Upper lobe of left lung (tissue), 4 donors: ENCODE data around the gene NPEPPS.

Source experiments
- POLR2A ChIP-seq, 4 donors: fragments of 450-650 bp; IDR thresholded peaks; one replicate each; pipeline ENCODE4 v1.5.1; 2016 to 2017; ENCODE audit warnings: antibody characterized with exemption in 4 of 4, mild to moderate bottlenecking in 2 of 4
- POLR2AphosphoS5 ChIP-seq, 2 donors: sonication (generic); formaldehyde crosslinking; IDR thresholded peaks; one replicate each; pipeline ENCODE4 v1.5.1; 2017; ENCODE audit warnings: antibody characterized with exemption in 2 of 2

DNA sequence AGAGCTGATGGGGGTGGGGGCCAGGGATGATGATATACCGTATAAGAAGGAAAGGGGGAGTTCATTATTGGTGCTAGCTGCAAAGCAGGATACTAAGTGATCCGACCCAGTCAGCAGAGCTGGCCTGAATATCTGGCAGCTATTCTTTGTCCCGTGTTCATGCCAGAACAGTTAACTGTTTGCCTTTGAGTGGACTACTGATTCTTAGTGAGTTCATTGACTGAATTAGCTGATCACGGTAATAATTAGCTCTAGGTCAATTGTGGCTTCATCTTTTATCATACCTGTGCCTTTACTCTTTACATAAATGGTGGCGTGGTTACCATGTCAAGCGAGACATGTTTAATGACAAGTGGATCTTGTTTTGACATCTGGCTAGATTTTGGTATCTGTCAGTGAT lies 124.1 kb downstream of the NPEPPS start:
- TF ChIP-seq POLR2AphosphoS5 (IDR thresholded peaks at IDR 0.05) (no peak), POLR2A (IDR thresholded peaks at IDR 0.05) (no peak)
